Stimulated activated CD4-positive, alpha-beta T cell treated with anti-CD3 and anti-CD28 coated beads, Interleukin-2, amount 100 ng/mL, for 24 hours (primary cell): ENCODE measurements around the gene POLR3E.

Experiments used
- DNase-seq, 2 donors: peaks; one replicate each; pipeline ENCODE4 v3.0.0-alpha.2; 2020

POLR3E gene

DNA sequence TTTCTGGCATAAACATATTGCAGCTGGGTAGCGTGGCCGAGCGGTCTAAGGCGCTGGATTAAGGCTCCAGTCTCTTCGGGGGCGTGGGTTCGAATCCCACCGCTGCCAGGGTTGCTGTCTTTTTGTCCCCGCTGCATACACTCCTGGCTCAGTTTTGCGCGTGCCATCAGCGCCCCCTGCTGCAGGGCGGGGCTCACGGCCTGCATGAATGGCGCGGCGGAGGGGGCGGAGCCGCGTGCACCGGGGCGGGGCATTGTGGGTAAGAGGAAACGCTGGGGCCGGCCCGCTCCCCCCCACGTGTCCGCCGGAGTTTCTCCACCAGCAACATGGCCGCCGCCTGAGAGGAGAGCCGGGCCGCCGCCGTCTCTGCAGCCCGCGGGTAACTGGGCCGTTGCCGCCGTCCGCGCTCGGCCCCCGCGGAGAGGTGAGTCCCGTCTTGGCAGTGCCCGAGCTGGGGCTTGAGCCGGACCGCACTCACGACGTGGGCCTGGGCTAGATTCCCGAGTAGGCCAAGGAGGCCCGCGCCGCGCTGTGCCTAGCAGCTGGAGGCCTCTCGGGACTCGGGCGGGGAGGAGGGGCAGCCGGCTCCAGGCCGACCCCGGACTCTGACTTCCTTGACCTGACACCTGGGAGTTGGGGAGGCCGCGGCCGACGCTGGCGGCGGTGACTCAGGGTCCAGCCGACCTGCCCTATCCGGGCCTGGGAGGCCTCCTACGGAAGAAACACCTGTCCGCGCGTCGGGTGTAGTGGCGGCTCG lies at the start of gene POLR3E:
TSS of gene POLR3E (plus strand) at position 296 of the 757 bp plus-strand sequence. CDS start 5,560 bp downstream, outside the sequence.
- DNase-seq = peak; percentile 100

GRCh38 chr16:22250522-22250921 lies 46.7 kb upstream of the POLR3E start:
- no peak for DNase-seq

- no peak for DNase-seq
These were observed 44.9 kb upstream of the POLR3E start for GRCh38 chr16:22252317-22252716.

GRCh38 chr16:22253272-22253671 lies 43.9 kb upstream of the POLR3E start:
- no peak for DNase-seq

DNA sequence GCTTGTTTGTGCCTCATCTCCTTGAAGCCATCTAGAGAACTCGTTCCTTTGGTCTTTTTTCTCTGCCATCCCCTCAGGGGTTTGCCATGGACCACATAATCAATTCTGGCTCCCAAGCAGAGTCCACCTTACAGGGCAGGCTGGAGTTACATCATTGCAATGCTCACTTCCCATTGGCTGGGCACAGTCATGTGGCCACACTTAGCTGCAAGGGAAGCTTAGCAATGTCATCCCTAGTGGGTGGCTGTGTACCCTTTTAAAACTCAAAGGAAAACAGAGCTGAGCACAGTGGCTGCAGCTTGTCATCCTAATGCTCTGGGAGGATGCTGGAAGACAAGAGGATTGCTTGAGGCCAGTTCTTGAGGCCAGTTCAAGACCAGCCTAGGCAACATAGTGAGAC lies 41.9 kb upstream of the POLR3E start:
- no peak for DNase-seq

DNA sequence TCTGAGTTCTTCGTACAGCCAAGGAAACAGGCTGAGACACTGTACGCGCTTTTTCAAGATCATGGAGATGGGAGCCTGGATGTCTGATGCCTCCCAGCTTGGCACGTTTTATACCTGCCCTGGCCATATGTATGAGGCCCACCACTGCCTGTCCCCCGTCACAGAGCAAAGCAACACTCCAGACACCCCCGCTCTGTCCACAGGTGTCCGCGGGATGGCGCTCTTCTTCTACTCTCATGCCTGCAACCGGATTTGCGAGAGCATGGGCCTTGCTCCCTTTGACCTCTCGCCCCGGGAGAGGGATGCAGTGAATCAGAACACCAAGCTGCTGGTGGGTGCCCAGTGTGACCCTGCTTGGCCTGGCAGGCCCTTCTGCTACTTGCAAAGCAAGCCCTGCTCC lies 39.8 kb upstream of the POLR3E start:
- no peak for DNase-seq

GRCh38 chr16:22260490-22260889 lies 36.7 kb upstream of the POLR3E start:
- DNase-seq = no peak

GRCh38 chr16:22262460-22262859 lies 34.7 kb upstream of the POLR3E start:
- DNase-seq = no peak

GRCh38 chr16:22264786-22265185 lies 32.4 kb upstream of the POLR3E start:
- no peak for DNase-seq

- no peak for DNase-seq
These were observed 31.9 kb upstream of the POLR3E start for GRCh38 chr16:22265351-22265750.

- no peak for DNase-seq
These were observed 30.7 kb upstream of the POLR3E start for GRCh38 chr16:22266546-22266945.

DNA sequence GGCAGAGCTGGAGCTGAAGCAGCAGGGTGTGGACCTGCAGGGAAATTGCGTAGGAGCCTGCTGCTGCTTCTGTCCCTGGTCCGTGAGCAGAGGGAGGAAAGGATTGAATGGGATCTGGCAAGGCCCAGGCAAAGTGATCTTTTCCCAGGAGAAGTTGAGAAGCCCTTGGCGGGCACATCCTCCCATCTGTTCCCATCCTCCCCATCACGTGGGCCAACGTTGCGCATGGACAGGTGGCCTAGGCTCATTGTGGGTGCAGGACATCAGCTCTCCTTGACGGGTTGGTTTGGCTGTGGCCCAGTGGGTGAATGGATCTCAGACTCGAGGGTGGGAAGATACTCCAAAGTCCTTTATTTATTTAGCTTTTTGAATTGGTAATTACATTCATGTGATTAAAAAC lies 29.4 kb upstream of the POLR3E start:
- no peak for DNase-seq

- no peak for DNase-seq
These were observed 26.7 kb upstream of the POLR3E start for GRCh38 chr16:22270525-22270924.

DNA sequence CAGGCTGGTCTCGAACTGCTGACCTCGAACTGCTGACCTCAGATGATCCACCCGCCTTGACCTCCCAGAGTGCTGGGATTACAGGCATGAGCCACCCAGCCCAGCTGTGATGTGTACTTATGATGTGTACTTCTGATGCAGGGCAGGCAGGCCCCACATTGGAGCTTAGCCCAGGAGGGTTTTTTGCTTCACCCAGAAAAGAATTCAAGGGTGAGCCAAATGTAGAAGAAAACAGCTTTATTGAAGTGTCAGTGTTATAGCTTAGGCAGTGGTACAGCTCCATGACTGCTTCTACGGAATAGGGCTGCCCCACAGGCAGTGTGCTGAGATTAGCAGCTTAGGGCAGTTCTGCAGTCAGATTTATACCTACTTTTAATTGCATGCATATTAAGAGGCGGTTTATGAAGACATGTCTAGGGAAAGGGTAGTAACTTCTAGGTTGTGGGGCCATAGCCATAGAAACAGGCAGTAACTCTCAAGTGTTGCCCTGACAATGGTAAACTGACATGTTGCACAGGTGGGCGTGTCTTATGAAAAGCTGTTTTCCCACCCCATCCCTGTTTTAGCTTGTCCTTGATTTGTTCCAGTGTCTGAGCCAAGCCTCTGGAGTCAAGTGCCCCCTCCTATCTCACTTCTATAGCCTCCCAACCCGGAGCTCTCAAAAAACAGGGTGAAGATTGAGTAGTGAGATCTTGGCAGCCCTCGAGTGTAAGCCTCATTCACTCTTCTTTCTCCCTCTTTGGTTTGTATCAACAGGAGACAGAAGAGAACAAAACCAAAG lies 24.1 kb upstream of the POLR3E start:
- DNase-seq = no peak

GRCh38 chr16:22274916-22275315 lies 22.3 kb upstream of the POLR3E start:
- no peak for DNase-seq

- no peak for DNase-seq
These were observed 18.6 kb upstream of the POLR3E start for GRCh38 chr16:22278441-22279230.

- DNase-seq = no peak
These were observed 14.8 kb upstream of the POLR3E start for GRCh38 chr16:22282254-22282892.

GRCh38 chr16:22284637-22285036 lies 12.6 kb upstream of the POLR3E start:
- DNase-seq = no peak

GRCh38 chr16:22285080-22285479 lies 12.1 kb upstream of the POLR3E start:
- no peak for DNase-seq

DNA sequence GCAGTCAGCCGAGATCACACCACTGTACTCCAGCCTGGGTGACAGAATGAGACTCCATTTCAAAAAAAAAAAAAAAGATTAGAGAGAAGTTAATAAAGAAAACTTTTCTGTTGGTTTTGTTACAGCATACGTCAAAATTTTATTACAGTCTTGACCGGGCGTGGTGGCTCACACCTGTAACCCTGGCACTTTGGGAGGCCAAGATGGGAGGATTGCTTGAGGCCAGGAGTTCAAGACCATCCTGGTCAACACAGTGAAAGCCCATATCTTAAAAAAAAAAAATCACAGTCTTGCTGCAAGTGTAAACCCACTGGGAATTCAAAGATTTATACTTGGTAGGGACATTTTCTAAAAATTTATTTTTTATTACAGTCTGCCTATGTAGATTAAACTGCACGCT lies 6.2 kb upstream of the POLR3E start:
- no peak for DNase-seq

DNA sequence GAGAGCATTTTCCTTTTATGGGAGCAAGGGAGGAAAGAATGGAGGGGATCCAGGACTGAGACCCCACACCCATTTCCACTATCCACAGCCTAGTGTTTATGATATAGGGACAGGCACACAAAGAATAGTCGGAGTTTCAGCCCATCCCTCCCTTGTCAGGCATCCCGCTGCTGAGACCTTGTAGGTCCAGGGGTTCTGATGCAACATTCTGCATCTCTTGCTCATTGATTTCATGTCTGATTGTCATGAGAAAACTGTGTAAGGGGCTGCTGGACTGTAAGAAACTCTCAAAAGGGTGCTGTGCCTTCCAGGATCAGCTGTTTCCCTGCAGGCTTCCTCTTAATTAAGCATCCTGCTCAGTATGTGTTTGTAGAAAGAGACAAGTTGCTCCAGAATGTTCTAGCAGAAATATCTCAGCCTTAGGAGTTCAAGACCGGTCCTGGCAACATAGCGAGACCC lies 5.3 kb upstream of the POLR3E start:
- no peak for DNase-seq

GRCh38 chr16:22292320-22292719 lies 4.9 kb upstream of the POLR3E start:
- no peak for DNase-seq
